ENCODE results near the gene SLC12A7.

- TF ChIP-seq CTCF (IDR thresholded peaks at IDR 0.05) (no peak), POLR2A (IDR thresholded peaks at IDR 0.05) (no peak)
These were observed 579 bp downstream of the SLC12A7 start for GRCh38 chr5:1111241-1111726.

Measured in ovary (tissue), 3 donors.